ENCODE measurements around the gene CLDN7.

GRCh38 chr17:7282752-7283321 is 20.6 kb upstream of the CLDN7 start:
- TF ChIP-seq GATA2 (IDR thresholded peaks at IDR 0.05; ENCODE audit: low read depth, low read length), result no peak
- no peak for TF ChIP-seq GATA3 (IDR thresholded peaks at IDR 0.05; ENCODE audit: low read depth, low read length)

Measured in SH-SY5Y (cell line).